Stimulated activated CD8-positive, alpha-beta memory T cell treated with anti-CD3 and anti-CD28 coated beads, Interleukin-15, amount 100 ng/mL, for 1 hour (primary cell): ENCODE results near the gene FOSB.
"Not testable (repeated sequence)": the region's sequence is repeated elsewhere in the genome, so short reads cannot be mapped to it uniquely, and the experiment has no call there.

Experiments used
- DNase-seq: peaks from one replicate; pipeline ENCODE4 v3.0.0-alpha.2; 2020; ENCODE audit warnings: low read depth

Gene FOSB

DNA sequence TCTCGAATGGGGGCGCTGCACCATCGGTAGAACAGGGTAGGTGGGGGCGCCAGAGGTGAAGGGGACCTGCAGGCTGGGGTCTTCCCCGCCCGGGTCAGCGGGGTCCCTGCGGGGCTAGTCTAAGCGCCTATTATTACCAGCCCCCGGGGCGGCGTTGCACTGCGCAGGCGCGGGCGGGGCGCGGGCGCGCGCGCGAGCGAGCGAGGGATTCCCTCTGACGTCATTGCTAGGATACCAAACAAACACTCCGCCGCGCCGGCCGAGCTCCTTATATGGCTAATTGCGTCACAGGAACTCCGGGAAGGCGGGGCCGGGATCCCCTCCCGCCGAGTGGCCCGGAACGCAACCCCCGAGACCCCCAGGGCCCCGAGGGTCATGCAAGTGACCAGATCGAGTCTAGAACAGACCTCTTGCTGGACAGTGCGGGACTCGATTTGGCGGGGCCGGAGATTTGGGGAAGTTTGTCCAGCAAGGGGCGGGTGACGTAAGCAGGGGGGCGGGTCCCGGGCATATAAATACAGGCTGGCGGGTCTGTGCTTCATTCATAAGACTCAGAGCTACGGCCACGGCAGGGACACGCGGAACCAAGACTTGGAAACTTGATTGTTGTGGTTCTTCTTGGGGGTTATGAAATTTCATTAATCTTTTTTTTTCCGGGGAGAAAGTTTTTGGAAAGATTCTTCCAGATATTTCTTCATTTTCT is at the start of gene FOSB:
FOSB (plus strand) TSS at position 541 of the 703 bp plus-strand sequence. CDS start 591 bp downstream, outside the sequence.
- DNase-seq: peak; percentile 90

DNA sequence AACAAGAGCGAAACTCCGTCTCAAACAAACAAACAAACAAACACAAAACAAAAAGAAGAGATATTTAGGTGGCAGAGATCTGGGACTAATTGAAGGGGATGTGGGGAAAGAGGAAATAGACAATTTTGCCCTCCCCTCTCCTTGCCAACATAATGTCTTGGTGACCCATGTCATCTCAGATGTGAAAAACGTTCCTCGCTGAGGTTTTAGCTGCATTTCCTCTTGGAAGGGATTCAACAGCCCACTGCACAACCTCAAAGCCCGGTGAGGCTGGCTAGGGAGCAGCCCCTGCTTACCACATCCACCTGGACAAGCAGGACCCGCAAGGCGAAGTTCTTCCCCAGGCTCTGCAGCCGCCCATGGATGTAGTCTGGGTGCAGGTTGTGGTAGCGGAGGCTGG is 49.0 kb upstream of the FOSB start:
- DNase-seq: no peak

DNA sequence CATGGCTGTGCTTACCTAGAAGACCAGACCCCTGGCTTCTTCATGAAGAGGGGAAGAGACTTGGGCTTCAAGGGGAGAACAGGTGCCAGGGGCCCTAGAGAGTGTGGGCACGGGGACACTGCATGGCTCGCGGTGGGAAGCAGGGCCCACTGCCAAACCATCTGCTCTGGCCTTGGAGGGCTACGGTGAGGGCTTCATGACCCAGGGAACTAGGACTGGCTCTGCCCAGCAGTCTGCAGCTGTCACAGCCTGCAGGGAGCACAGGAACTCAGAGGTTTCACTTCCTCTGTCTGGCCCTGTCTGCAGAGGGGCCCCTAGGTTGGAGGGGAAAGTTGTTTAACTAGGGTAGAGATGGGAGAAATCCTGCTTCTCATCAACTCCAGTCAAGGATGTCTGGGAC is 48.4 kb upstream of the FOSB start:
- DNase-seq: no peak

DNA sequence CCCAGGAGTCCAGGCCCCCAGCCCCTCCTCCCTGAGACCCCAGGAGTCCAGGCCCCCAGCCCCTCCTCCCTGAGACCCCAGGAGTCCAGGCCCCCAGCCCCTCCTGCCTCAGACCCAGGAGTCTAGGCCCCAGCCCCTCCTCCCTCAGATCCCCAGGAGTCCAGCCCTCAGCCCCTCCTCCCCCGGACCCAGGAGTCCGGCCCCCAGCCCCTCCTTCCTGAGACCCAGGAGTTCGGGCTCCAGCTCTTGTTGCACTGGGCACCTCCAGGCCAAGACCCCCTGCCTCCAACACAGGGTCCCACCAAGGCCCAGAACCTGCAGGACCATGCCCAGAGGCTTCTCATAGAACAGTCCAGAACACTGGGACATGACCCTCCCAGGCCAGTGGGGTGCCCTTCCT is 47.9 kb upstream of the FOSB start:
- no peak for DNase-seq

DNA sequence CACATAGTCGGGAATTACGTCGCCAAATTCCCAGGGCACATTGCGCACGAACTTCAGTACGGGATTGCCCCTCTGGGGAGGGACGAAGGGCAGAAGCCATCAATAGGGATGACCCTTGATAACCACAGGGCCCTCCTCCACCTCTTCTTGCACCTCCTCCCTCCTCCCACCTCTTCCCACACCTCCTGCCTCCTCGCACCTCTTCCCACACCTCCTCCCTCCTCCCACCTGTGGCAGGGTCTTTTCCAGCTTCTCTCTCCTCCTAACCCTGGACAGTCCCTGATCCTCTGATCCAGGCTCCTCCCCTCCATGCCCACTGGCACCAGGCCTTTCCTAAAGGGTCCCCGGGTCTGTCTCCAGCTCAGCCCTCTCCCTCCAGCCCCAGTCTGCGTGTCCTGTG is 47.4 kb upstream of the FOSB start:
- no peak for DNase-seq

DNA sequence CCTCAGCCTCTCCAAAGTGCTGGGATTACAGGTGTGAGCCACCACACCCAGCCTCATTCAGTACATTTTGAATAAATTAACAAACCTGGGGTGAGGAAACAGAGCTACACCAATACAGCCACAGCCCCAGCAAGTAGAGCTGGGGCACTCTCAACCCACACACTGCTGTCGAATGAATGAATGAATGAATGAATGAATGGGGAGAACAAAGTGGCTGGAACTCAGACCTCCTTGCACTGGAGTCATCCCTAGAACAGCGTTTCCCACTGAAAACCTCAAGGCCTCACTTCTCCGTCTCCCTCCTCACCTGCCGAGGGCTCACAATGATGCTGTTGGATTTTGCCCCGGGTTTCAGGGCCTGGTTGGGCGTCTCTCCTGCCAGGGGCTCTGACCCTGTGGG is 46.9 kb upstream of the FOSB start:
- DNase-seq: no peak

DNA sequence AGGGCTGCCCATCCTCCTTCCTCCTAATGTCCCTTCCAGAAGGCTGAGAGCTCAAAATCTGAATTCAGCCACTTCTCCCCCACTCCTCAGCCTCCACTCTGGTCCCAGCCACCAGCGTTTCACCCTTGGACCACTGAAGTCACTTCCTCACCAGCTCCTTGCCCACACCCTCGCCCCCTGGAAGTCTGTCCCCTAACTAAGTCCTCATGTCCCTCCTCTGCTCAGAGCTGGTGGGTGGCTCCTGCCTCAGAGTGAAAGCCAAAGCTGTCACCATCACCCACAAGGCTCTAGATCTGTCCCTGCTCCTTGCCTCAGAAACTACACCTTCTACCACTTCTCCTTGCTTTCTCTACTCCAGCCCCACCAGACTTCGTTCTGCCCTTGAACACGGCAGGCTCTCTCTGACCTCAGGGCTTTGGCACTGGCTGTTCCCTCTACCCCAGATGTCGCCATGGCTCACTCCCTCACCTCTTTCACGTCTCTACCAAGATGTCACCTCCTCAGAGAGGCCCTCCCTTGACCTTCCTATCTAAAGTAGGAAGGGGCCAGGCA is 45.8 kb upstream of the FOSB start:
- no peak for DNase-seq

DNA sequence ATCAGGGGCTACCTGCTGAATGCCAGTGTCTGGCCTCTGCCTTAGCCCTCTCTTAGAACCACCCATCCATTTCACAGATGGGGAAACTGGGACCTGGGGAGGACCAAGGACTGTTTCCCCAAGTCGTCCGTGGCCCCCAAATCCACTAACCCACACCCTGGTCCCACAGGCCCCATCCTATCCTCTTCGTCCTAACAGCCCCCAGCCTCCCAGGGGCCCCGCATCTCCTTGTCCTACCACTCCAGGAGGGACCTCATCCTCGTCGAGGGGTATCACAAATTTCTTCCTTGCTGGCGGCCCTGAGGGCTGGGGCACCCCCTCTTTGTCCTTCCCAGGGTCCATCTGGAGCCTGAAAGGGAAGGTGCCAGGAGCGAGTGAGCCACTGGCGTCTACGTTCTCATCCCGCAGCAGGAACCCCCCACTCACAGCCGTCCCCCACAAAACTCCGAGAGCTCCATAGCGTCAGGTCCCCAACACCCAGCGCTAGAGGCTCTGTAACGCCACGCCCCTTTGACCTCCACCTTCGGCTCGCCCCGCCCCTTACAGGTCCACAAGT is 44.7 kb upstream of the FOSB start:
- DNase-seq: peak; percentile 76

DNA sequence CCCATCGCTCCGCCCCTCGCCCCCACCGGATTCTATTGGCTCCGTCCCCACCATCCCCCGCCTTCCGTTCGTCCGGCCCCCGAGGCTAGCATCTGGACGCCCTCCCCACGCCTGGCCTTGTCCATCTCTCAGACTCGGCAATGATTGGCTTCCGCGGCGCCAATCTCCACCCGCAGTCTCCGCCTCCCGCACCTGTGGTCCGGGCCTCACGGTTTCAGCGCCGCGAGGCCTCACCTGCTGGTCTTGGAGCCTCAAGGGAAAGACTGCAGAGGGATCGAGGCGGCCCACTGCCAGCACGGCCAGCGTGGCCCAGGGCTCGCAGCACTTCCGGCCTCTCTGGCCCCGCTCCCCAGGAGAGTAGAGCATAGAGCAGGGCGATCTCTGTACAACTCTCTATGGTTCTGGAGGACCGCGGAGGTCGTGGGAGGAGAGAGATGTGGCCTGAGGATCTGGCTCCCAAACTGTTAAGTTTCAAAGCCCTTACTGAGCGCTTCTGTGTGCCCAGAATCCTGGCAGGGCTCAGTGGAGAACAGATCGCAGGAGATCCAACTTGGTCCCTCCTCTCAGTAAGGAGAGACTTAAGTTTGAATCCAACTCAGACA is 44.1 kb upstream of the FOSB start, which contains the start of gene ERCC1:
ERCC1 (minus strand) TSS at position 329 of the 602 bp plus-strand sequence. CDS start 543 bp downstream, outside the sequence.
- DNase-seq: no peak

DNA sequence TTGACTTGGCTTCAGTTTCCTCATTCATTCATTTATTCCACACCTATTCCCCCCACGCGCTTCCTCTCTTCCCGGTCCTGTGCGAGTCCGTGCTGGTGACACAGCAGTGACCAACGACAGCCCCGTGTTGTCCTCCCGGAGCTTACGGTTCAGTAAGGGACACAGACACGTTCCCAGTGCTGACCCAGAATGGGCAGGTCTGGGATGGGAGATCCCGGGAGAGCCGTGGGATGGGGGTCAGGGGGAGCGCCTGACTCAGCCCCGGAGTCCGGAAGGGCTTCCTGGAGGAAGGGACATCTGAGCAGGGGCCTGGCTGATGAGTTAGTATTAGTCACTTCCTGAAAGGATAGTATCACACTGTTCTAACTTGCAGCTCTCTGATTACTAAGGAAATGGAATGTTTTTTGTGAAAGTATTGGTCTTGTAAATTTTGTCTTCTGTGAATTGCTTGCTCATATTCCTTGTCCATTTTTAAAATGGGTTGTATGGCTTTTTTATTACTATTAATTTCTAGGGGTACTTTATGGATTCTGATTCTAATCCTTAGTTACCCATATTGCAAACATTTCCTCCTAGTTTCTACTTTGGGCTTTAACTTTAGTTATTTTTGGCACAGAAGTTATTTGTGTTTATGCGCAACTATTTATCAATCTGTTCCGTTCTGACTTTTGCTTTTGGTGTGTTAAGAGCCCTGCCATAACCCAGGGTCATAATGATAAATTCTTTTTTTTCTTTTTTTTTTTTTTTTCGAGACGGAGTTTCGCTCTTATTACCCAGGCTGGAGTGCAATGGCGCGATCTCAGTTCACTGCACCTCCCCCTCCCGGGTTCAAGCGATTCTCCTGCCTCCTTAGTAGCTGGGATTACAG is 43.4 kb upstream of the FOSB start:
- no peak for DNase-seq

DNA sequence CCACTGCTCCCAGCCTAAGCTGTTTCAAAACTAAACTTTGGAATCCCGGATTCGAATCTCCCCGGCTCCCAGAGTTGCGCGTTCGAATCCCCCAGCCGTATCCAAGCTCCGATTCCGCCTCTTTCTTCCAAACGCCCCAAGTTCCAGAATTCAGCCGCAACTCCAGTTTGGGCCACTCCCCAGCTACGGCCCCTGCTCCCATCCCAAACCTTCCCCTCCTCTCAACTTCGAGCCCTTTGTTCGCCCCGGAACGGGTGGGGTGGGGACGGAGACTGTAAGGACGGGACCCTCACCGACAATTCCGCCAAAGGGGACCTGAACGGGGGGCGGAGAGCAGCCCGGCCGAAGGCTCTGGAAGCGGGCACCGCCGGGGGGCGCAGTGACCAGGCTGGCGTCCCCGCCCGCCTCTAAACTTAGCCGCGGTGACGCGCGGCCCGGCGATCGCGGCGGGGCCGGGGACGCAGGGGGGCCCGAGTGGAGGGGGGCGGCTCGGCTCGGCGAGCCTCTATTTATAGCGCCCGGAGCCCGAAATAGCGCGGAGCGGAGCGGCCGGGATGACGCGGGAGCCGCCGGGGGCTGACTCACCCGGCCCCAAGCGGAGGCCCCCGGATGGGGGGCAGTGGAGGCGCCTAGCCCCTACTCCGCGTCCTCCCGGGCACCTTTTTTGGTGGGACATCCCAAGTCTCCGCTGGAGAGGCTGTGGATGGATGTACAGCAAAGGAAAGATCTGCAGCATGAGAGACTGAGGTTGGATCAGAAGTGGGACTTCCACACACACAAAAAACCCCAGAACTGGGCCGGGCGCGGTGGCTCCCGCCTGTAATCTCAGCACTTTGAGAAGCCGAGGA is 39.2 kb upstream of the FOSB start:
- DNase-seq: no peak

DNA sequence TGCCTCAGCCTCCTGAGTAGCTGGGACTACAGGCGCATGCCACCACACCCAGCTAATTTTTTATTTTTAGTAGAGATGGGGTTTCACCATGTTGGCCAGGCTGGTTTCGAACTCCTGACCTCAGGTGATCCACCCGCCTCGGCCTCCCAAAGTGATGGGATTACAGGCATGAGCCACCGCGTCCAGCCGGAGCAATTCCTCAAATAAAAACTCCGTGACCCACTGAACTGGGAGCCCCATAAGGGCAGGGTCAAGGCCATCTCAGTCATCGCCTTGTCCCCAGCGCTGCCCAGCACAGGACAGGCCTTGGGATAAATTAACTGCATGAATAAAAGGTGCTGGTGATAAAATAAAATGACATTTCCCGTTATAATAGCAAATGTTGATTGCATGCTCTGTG is 37.9 kb upstream of the FOSB start:
- not testable (repeated sequence) for DNase-seq

DNA sequence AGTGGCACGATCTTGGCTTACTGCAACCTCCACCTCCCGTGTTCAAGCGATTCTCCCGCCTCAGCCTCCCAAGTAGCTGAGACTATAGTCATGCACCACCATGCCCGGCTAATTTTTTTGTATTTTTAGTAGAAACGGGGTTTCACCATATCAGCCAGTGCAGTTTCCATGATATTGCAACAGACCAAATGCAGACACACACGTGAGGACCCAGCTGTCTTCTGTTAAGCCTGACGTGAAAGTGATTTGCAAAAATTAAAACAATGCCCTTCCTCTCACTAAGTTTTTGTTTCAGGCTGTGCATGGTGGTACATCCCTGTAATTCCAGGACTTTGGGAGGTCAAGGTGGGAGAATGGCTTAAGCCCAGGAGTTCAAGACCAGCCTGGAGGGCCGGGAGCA is 36.8 kb upstream of the FOSB start:
- DNase-seq: not testable (repeated sequence)

DNA sequence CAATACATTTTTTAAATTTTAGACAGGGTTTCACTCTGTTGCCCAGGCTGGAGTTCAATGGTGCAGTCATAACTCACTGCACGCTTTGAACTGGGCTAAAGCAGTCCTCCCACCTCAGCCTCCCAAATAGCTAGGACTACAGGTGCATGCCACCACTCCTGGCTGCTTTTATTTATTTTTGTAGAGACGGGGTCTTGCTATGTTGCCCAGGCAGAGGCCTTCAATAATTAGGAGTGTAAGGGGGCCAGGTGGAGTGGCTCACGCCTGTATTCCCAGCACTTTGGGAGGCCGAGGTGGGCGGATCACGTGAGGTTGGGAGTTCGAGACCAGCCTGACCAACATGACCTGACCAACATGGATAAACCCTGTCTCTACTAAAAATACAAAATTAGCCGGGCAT is 35.3 kb upstream of the FOSB start:
- not testable (repeated sequence) for DNase-seq

DNA sequence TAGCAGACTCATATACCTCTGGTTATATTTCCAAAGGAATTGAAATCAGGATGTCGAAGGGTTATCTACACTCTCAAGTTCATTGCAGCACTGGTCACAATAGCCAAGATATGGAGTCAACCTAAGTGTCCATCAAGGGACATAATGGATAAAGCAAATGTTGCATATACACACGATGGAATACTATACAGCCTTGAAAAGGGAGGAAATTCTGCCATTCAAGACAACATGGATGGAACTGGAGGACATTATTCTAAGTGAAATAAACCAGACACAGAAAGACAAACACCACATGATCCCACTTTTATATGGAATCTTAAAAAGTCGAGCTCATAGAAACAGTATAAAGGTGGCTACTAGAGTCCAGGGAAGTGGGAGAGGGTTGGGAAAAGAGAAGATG is 30.5 kb upstream of the FOSB start:
- no peak for DNase-seq

DNA sequence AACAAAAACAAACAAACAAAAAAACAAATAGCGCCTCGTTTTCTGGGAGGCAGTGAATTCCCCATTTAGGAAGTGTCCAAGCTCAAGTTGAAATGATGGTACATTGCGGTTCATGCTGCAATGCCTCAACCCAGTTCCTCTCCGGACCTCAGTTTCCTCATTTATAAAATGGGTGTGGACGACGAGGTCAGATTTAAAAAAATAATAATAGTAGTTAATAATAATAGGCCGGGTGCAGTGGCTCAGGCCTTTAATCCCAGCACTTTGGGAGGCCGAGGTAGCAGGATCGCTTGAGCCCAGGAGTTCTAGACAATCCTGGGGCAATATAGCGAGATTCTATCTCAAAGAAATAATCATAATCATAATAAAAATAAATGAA is 28.6 kb upstream of the FOSB start:
- DNase-seq: no peak

DNA sequence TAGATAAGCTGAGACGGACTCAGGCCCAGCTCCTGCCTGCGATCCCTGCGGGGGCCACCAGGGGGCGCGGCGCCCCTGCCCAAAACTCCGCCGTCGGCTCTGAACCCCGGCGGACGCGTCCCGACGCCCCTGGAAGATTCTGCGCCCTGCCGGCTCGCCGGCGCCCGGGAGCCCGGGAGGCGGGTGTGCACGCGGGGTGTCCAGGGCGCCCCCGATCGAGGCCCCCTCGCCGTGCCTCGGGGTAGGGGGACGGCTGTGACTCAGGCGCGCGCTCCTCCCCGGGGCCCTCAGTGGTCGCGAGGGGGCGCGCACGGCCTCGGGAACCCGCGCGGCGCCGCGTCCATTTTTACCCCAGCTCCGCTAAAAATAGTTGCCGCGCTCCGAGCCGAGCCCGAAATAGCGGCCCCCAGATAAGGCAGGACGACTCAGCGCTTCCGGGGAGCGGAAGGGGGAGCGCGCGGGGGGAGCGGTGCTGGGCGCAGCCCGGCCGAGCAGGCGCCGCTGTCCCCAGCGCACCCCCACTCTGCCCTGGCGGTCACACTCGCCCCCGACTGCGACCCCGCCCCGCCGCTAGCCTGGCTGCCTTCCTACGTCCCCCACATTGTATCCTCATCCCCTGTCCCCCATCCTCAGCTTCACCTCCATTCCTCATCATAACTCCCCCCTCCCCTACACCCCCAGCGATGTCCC is 28.1 kb upstream of the FOSB start:
- peak; percentile 61 for DNase-seq

DNA sequence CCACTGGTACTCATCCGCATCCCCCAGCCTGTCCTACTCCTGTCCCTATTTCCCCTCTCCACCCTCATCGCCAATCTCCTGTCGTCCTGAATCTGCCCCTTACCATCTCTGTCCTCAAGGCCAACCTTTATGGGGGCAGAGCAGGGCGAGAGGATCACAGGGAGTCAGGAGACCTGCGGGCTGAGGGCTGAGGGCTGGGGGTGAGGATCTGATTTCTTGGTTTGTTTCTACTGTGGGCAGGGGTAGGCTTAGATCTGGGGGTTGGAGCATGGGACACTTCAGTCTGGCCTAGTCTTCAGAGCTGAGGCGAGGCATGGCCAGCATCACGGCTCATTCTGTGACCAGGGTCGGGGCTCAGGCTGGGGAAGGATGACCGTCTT is 27.5 kb upstream of the FOSB start:
- no peak for DNase-seq

DNA sequence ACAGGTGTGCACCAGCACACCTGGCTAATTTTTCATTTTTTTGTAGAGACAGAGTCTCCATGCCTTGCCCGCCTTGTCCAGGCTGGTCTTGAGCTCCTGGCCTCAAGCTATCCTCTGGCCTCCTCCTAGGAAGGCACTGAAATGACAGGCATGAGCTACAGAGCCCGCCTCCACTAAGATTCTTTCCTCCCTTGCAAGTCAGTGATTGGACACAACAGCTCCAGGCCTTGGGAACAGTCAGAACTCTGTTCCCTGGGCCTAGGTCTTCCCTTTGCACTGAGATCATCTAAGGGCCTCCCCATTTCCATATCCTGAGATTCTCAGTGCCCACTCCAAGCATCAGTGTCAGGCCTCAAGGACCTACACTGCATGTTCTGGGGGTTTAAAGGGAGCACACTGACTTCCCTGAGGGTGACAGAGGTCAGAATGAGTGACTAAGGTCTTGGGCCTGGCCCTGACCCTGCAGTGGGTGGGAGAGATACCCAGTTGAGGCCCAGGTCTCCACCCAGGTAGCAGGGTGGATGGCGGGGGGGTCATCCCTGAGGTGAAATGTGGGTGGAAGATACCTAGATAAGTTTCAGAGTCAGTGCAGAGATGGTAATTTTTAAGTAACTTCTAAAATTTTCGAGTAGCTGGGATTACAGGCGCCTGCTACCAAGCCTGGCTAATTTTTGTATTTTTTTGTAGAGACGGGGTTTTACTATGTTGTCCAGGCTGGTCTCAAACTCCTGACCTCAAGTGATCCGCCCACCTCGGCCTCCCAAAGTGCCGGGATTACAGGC is 26.7 kb upstream of the FOSB start:
- no peak for DNase-seq

DNA sequence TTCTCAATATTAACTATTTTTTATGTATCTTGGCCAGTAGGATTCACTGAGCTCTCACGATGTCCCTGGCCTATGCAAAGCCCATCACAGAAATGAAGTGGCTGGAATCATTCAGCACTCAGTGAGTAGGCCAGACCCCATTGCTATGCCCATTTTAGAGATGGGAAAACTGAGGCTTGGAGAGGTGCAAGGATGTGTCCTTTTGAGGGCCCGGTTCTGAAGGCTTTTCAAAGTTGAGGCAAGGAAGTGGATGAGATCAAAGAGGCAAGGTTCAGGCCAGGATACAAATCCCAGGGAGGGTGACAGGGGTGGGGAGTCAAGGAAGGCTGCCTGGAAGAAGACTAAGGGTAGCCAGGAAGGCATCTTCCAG is 25.4 kb upstream of the FOSB start:
- DNase-seq: no peak
